T-helper 2 cell (primary cell): Measurements from ENCODE around the gene SPHK2.
A peak's percentile ranks its signal among the peaks of the same experiment; 100 is the strongest.
"Not testable (repeated sequence)": the region's sequence is repeated elsewhere in the genome, so short reads cannot be mapped to it uniquely, and the experiment has no call there.

Source experiments
- DNase-seq, 5 experiments: peaks; one replicate each; pipeline versions ENCODE4 v3.0.0 to v3.0.0-alpha.2; 2012 to 2022
- total RNA-seq, 2 donors: gene quantifications; one replicate each; lab custom pipeline; 2026; lab: John Stamatoyannopoulos, UW

Gene SPHK2
- total RNA-seq, result 8.7 to 13.5 reads per million in 2 donors

GRCh38 chr19:48618916-48619691 is at the start of gene SPHK2, which contains the start of gene RPL18:
SPHK2 (plus strand) TSS chr19:48619506; CDS start chr19:48620515, 1,009 bp downstream.
RPL18 (minus strand) TSS chr19:48619178; CDS start chr19:48619143, 35 bp downstream.
- DNase-seq, result peak; percentile 83 to 100 (median 91)

DNA sequence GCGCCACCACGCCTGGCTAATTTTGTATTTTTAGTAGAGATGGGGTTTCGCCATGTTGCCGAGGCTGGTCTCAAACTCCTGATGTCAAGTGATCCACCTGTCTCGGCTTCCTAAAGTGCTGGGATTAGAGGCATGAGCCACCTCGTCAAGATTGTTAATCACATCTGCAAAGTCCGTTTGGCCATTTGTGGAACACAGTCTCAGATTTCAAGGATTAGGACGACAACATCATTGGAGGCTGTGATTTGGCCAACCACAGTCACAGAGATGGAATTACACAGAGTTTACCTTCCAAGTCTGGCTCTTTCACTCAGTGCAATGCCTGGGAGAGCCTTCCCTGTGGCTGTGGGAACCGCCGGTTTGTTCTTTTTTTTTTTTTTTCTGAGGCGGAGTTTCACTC is 49.5 kb upstream of the SPHK2 start:
- DNase-seq, result no peak

GRCh38 chr19:48571378-48572162 is 47.7 kb upstream of the SPHK2 start:
- DNase-seq, result no peak

DNA sequence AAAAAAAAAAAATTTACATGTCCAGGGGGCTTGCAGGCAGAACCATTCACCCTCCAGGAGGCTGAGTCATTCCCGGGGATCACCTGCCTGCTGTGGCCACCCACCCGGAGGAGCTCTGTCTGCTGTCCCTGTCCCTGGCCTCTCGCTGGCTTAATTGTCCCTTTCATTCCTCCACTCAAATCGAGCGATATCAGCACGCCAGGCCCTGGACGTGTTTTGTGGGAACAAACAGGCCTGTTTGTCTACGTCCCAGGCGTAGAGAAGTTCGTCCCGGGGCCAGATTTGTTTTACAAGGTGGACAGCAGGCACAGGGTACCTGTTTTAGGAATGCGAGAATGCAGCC is 46.2 kb upstream of the SPHK2 start:
- DNase-seq, result no peak

- DNase-seq, result no peak
Measured at GRCh38 chr19:48575931-48576622, 43.2 kb upstream of the SPHK2 start.

GRCh38 chr19:48577908-48578307 is 41.4 kb upstream of the SPHK2 start:
- not testable (repeated sequence) for DNase-seq

DNA sequence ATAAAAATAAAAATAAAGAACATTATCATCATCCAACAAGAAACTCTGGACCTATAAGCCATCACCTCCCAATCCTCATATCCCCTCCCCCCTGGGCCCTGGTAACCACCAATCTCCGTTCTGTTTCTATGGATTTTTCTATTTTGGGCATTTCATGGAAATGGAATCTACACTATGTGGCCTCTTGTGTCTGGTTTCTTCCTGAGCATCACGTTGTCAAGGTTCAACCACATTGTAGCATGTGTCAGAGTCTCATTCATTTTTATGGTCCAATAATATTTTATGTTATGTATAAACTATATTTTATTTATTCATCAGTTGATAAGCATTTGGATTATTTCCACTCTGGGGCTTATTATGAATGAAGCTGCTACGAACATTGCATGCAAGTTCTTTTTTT is 40.4 kb upstream of the SPHK2 start:
- DNase-seq, result no peak

DNA sequence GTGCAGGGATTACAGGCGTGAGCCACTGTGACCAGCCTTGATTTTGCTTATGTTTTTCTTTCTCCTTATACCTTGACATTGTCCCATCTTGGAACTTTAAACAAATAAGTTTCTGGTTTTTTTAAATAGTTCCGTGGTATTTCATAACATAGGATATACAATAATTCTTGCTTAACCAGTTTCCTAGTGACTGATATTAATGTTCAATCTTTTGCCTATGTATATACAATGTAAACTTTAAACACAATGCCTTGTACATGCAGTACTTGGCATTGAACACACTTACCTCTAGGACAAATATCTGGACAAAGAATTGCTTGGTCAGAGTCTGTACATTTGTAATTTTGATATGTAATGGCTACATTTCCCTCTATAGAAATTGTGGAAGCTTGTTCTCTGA is 37.1 kb upstream of the SPHK2 start:
- DNase-seq, result no peak

DNA sequence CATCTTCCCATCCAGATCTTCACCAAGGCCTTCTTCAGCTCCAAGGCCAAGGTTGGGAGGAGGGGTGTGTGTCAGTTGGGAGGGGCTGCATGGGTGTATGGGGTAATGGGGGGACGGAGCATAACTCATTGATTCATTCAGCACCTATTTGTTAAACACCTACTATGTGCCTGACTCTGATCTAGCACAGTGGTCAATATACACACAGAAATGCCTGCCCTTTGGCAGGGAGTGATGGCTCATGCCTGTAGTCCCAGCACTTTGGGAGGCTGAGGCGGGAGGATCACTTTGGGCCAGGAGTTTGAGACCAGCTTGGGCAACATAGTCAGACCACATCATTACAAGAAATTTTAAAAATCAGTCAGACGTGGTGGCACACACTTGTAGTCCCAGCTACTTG is 31.9 kb upstream of the SPHK2 start:
- DNase-seq, result no peak

GRCh38 chr19:48588670-48589401 is 30.5 kb upstream of the SPHK2 start:
- peak; percentile 62 to 82 (median 81) for DNase-seq

DNA sequence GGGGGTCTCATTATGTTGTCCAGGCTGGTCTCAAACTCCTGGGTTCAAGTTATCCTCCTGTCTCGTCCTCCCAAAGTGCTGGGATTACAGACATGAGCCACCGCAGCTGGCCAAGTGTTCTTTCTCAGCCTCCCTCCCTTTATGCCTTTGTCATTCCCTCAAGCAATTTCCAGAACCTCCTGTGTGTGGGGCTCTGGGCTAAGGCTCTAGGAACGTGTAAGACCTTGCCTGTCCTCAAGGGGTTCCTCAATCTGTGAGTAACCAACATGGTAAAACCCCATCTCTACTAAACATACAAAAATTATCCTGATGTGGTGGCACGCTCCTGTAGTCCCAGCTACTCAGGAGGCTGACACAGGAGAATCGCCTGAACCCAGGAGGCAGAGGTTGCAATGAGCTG is 28.3 kb upstream of the SPHK2 start:
- no peak for DNase-seq

DNA sequence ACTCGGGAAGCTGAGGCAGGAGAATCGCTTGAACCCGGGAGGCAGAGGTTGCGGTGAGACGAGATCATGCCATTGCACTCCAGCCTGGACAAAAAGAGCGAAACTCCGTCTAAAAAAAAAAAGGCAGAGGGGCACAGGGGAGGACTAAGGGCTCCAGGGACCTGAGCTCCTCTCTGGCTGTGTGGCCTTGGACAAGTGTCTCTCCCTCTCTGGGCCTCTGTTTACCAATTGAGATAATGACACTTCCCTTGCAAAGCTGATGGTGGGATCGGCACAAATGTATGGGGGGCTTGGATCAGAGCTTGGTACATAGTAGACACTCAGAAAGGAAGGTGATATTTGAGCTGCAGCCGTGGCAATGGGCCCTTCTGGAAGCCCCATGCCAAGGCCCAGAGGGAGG is 24.1 kb upstream of the SPHK2 start:
- no peak for DNase-seq

DNA sequence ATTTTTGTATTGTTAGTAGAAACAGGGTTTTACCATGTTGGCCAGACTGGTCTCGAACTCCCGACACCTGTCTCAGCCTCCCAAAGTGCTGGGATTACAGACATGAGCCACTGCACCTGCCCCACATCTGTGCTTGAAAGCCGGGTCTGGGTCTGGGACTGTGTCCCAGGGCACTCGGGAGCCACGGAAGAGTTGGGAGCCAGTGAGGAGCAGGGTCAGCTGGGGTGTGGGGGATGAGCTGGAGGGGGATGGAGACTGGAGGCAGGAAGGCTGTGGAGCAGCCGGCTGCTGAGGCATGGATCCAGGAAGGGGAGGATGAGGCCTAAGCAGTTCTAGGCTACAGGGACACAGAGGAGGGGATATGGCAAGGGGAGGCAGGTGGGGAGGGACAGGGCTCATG is 23.5 kb upstream of the SPHK2 start:
- DNase-seq, result no peak

- DNase-seq, result no peak
Measured at GRCh38 chr19:48596237-48596636, 23.1 kb upstream of the SPHK2 start.

GRCh38 chr19:48596679-48597465 is 22.4 kb upstream of the SPHK2 start:
- DNase-seq, result peak in 3 of 5 experiments; percentile 37 to 92 (median 37)

DNA sequence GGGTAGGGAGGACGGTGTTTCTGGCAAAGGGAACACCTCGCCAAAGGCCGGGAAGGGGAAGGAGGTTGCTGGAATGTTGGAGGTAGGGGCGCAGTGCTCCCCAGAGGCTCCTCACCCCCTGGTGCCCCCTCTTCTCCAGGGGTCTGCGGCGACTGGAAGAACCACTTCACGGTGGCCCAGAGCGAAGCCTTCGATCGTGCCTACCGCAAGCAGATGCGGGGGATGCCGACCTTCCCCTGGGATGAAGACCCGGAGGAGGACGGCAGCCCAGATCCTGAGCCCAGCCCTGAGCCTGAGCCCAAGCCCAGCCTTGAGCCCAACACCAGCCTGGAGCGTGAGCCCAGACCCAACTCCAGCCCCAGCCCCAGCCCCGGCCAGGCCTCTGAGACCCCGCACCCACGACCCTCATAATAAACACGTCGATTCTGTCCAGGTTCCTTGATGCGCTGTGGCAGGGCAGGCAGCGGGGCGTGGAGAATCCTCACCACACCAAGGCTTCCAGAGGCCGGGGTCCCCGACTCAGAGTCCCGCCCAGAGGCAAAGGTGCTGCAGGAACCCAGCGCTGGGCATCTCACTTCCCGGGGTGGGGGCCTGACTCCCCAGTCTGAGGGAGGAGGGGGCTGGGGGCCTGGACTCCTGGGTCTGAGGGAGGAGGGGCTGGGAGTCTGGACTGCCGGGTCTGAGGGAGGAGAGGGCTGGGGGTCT is 20.2 kb upstream of the SPHK2 start:
- DNase-seq, result no peak

DNA sequence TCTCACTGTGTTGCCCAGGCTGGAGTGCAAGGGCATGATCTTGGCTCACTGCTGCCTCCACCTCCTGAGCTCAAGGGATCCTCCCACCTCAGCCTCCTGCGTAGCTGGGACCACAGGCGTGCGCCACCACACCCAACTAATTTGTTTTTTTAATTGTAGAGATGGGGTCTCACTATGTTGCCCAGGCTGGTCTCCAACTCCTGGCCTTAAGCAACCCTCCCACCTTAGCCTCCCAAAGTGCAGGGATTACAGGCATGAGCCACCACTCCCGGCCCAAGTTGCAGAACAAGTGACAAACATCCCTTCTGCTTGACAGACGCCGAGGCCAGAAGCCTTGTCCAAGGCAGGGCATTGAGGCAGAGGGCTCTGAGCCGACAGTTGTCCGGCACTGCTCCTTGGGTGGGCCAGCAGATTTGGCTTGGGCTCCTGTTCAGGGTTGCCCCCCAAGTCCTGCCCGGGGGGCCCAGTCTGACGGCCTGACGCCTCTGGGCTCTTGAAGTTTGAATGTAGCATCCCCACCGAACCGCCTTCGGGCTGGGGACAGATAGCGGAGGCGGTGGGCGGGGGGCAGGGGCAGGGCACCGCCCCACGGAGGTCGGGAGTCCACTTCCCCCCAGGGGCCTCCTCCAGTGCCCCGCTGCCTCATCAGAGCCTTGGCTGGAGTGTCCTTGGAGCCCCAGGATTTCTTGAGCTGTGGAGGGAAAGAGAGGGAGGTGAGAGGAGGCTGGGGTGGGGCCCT is 18.5 kb upstream of the SPHK2 start:
- no peak for DNase-seq

DNA sequence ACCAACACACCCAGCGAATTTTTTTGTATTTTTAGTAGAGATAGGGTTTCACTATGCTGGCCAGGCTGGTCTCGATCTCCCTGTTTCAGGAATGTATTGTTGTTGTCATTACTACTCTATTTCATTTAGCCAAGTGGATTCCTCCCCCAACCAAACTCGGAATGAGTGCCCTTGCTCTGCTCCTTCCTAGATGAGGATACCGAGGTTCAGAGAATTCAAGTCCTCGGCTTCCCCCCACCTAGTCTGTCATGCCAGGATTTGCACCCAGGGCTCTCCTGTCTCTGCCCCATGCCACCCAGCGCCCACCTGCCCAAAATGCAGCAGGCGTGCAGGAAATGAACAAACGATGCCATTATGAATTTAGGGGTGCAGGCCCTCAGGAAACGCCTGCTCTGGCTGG is 16.3 kb upstream of the SPHK2 start:
- DNase-seq, result no peak

- DNase-seq, result no peak
Measured at GRCh38 chr19:48603449-48603848, 15.9 kb upstream of the SPHK2 start.

DNA sequence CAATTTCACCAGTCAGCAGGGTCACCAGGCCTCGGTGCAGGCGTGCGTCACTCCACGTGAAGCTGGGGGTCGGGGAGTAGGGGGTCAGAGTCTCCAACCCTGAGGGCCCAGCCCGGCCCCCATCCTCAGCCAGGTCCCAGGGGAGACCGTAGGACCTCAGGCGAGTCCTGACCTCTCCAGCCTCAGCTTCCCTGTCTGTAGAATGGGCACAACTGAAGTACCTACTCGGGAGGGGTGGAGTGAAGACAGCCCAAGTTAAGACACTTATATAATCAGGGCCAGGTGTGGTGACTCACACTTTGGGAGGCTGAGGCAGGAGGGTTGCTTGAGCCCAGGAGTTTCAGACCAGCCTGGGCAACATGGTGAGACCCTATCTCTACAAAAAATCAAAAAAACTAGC is 15.5 kb upstream of the SPHK2 start:
- no peak for DNase-seq
